MG63 (cell line): ENCODE results near the gene CHORDC1. TPM values are rescaled to one million over a fixed set of nuclear protein-coding genes. Genes with fewer than 3 reads are reported as not detected.
"Not testable (repeated sequence)": the region's sequence is repeated elsewhere in the genome, so short reads cannot be mapped to it uniquely, and the experiment has no call there.

ENCODE experiments used
- DNase-seq: peaks from one replicate; pipeline ENCODE4 v3.0.0-alpha.2; 2020
- H3K27me3 ChIP-seq: fragments of 250-450 bp; sonication (Bioruptor Pico); 2 replicates; pipeline ENCODE4 v1.5.1; 2020; ENCODE audit warnings: mild to moderate bottlenecking, moderate library complexity
- H3K36me3 ChIP-seq: fragments of 250-450 bp; sonication (Bioruptor Pico); 2 replicates; pipeline ENCODE4 v1.5.1; 2020; ENCODE audit warnings: mild to moderate bottlenecking, moderate library complexity
- H3K4me3 ChIP-seq: fragments of 250-450 bp; sonication (Bioruptor Pico); 2 replicates; pipeline ENCODE4 v1.5.1; 2020; ENCODE audit warnings: mild to moderate bottlenecking, moderate library complexity
- H3K9me3 ChIP-seq: fragments of 250-450 bp; sonication (Bioruptor Pico); 2 replicates; pipeline ENCODE4 v1.5.1; 2020; ENCODE audit warnings: mild to moderate bottlenecking, moderate library complexity
- total RNA-seq: library from RNA; depleted of rRNA; stranded (reverse); fragments of >200 nt; shearing (Covaris generic); gene quantifications from 2 replicates; pipeline ENCODE4 v1.2.3, GENCODE V29; 2014; ENCODE audit warnings: low replicate concordance

Gene CHORDC1
- total RNA-seq, 1 experiment from 2014 or later, result 73.8 TPM

DNA sequence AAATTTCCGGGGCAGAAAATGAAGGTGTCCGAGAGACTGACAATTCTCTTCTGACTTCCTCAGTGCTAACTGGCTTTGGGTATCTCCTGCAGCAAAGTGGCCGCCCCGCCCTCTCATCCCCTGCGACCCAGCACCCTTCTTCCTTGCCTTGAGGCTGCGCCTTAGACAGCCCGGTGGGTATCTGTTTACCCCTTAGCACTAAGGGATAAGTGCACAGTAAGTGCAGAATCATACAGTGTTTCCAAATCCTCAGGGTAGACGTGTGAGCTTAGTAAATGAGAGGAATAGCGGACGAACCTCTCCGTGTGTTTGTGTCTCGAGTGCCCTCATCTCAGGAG, 368 bp upstream of the CHORDC1 start:
- Histone ChIP-seq H3K36me3 (peaks cover 7% of the 10 kb centered on the region), H3K4me3 (peak overlapping the region; percentile 86), H3K27me3 (no peaks in the 10 kb centered on the region), H3K9me3 (no peaks in the 10 kb centered on the region)
- no peak for DNase-seq

DNA sequence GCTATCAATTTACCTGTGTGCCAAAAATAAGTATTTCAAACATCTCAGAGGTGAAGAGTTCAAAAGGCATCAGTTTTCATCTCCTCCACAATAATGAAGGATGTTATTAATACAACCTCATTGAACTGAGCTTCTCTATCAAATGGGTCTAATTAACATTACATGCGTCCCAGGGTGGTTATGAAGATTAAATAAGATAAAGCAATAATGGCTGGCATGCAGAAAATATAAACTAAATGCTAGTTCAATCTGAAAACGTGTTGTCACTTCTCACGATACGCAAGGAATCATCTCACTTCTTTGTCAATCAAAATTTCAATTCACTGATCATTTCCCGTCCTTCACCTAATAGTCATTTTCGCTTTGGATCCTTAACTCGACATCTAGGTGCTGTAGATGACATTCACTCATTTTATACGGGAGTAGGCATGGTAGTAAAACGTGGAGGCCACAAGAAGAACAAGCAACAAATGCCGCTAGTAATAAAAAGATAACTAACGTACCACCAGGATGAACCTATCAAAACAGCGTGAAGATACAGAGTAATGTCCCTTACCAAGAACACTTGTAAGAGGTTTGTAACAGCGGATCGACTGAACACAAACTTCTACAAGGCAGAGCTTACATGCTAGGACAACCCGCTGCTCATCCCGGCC, 918 bp downstream of the CHORDC1 start:
- Histone ChIP-seq H3K9me3 (no peaks in the 10 kb centered on the region), H3K36me3 (peaks cover 13% of the 10 kb centered on the region), H3K27me3 (no peaks in the 10 kb centered on the region), H3K4me3 (peak overlapping the region; percentile 86)
- no peak for DNase-seq

DNA sequence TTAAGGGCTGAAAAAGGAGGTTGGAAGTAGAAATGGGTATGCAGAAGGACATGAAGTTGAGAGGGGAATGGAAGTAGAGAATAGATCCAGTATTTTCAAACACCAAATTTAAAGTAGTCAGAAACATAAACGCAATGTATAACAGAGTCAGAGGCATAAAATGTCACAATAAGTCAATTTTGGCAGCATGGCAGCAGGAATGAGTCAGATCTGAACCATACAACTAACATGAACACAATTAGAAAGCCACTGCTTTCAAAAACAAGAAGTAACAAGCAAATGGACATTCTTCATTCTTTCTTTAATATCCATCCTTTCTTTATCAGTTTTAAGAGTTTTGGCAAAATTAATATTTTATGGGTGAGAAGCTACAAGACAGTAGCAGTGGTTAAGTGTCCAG, 2.5 kb downstream of the CHORDC1 start:
- Histone ChIP-seq H3K36me3 (peaks cover 26% of the 10 kb centered on the region), H3K27me3 (no peaks in the 10 kb centered on the region), H3K9me3 (no peaks in the 10 kb centered on the region), H3K4me3 (peak overlapping the region; percentile 86)
- peak; percentile 63 for DNase-seq

DNA sequence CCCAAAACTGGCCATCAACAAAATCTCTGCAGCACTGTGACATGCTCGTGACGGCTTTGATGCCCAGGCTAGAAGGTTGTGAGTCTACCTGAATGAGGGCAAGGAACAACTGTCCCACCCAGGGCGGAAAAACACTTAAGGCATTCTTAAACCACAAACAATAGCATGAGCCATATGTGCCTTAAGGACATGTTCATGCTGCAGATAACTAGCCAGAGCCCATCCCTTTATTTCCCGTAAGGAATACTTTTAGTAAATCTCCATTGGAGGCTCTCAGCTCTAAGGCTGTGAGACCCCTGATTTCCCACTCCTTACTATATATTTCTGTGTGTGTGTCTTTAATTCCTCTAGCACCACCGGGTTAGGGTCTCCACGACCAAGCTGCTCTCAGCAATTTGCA, 3.4 kb downstream of the CHORDC1 start:
- DNase-seq, result no peak
- H3K4me3 ChIP-seq, result no peak overlapping the region
- H3K9me3 ChIP-seq, result no peaks in the 10 kb centered on the region
- no peaks in the 10 kb centered on the region for H3K27me3 ChIP-seq
- peaks cover 33% of the 10 kb centered on the region for H3K36me3 ChIP-seq

DNA sequence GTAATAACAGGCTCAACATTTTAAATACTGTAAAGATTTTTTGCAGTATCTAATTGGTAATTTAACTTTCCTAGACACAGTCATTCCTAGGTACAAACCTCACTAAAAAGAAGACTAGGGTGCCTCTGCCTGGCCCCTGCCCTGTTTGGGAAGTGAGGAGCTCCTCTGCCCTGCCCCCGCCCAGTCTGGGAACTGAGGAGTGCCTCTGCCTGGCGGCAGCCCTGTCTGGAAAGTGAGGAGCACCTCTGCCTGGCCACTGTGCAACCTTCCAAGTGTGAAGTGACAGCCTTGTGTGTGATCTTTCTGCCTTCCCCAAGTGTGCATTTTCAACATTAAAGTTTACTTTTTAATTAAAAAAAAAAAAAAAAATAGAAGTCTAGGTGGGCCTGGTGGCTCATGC, 4.2 kb downstream of the CHORDC1 start:
- no peak overlapping the region for H3K4me3 ChIP-seq
- no peaks in the 10 kb centered on the region for H3K27me3 ChIP-seq
- no peaks in the 10 kb centered on the region for H3K9me3 ChIP-seq
- peaks cover 40% of the 10 kb centered on the region for H3K36me3 ChIP-seq
- no peak for DNase-seq

DNA sequence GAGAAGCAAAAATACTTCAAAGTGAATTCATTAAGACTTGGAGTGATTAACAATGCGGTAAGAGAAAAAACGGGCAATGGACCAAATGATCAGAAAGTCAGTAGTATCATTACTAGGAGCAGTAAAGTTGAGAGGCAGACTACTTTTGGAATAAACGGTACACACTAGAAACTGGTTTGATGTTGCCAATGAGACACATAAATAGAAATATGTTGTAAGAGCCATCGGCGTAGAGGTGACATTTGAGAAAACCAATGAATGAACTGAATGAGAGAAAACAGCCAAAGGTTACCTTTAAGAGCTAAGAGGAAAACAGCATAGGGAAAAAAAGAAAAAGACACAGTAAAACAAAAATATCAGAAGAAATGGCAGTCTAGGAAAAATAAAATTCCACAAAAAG, 6.2 kb downstream of the CHORDC1 start:
- Histone ChIP-seq H3K4me3 (no peak overlapping the region), H3K27me3 (no peaks in the 10 kb centered on the region), H3K36me3 (peaks cover 53% of the 10 kb centered on the region), H3K9me3 (no peaks in the 10 kb centered on the region)
- no peak for DNase-seq

DNA sequence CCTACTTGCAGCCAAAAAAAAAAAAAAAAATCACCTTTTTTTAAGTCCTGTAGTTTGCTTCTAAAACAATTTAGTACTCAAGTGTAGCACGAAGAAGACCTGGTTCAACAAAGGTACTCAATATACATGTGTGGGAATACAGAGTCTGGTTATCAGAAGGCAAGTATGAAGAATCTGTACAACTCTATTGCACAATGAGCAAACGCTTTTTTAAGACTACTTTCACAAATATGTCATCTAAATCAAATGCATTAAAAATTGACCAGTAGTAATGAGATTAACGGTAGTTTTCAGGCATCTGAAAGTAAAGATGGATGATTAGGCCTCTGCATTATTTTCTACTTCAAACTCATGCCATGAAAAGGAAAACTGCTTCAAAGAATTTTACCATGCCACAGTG, 9.5 kb downstream of the CHORDC1 start:
- Histone ChIP-seq H3K27me3 (no peaks in the 10 kb centered on the region), H3K4me3 (no peak overlapping the region), H3K36me3 (peaks cover 77% of the 10 kb centered on the region), H3K9me3 (no peaks in the 10 kb centered on the region)
- no peak for DNase-seq

DNA sequence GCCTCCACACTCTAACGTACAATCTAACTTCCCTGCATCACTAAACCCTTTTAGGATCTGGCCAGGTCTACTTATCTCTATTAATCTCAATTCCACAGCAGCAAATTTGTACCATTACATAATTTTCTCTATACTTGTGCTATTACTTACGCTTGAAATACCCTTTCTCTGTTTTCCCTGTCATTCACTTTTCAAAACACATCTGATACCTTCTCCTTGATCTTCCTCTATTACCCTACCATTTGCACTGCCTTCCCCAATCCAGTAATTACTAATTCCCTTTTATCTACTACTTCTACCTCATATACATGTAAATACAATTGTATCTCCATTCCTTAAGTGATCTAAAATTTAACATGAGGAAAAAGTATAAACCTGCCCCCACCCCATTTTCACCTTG, 14.0 kb downstream of the CHORDC1 start:
- H3K36me3 ChIP-seq, result peaks cover 81% of the 10 kb centered on the region

DNA sequence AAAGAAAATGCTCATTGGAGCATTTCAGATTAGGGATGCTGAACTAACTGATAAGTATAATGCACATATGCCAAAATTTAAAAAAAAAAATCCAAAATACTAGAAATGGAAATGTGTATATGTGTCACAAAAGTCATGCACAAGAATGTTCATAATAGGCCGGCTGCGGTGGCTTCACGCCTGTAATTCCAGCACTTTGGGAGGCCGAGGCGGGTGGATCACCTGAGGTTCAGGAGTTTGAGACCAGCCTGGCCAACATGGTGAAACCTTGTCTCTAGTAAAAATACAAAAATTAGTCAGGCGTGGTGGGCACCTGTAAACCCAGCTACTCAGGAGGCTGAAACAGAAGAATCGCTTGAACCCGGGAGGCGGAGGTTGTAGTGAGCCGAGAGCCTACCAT, 14.9 kb downstream of the CHORDC1 start:
- DNase-seq, H3K4me3 ChIP-seq, H3K27me3 ChIP-seq, H3K9me3 ChIP-seq: not testable (repeated sequence)
- H3K36me3 ChIP-seq, result peaks cover 81% of the 10 kb centered on the region

More for the DNA sequence above, 14.0 kb downstream of the CHORDC1 start:
- Histone ChIP-seq H3K27me3 (no peaks in the 10 kb centered on the region), H3K9me3 (no peaks in the 10 kb centered on the region), H3K4me3 (no peak overlapping the region)
- no peak for DNase-seq

DNA sequence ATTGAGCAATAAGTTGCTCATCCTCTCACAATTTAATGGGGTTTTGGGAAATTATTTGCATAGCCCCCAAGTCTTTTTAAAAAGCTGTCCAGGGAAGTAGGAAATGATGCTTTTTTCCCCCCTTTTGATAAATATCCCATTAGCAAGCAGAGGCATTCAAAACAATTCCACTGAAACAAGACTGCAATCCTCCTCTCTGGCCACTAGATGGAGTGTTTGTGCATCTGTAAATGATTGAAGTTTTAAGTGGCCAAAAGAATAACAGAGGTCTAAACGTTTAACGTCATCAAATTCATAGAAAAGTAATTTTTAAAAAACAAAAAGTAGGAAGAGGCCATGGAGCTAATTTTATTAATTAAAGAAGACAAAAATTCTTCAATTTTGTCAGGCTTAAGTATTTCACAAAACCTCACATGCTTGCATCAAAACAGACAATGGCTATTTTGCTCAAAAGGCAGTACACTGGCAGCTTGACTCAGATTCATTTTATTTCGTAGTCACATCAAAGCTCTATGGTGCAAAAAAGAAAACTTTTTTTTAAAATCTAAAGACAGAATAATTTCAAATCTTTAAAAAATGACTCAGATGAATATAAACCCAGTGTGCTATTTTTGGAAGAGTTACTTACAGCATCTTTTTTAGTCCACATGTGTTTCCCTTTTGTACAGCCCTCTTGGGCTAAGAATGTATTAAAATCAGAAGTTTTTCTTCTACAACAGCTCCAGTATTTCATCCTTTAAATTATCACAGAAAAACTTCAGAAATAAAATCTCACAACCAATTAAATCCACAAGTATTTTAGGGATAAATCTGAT, 17.8 kb downstream of the CHORDC1 start:
- no peak for DNase-seq
- no peak overlapping the region for H3K4me3 ChIP-seq
- H3K36me3 ChIP-seq, result peaks cover 70% of the 10 kb centered on the region
- no peaks in the 10 kb centered on the region for H3K27me3 ChIP-seq
- no peaks in the 10 kb centered on the region for H3K9me3 ChIP-seq

DNA sequence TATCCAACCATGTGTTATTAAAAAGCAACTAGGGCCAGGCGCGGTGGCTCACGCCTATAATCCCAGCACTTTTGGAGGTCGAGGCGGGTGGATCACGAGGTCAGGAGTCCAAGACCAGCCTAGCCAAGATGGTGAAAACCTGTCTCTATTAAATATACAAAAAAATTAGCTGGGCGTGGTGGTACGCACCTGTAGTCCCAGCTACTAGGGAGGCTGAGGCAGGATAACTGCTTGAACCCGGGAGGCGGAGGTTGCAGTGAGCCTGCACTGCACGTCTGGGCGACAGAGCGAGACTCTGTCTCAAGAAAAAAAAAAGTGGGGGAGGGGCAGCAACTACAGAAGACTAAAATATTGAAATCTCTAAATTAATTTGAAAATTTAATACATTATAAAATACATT, 18.4 kb downstream of the CHORDC1 start:
- H3K4me3 ChIP-seq, result no peak overlapping the region
- no peaks in the 10 kb centered on the region for H3K9me3 ChIP-seq
- H3K36me3 ChIP-seq, result peaks cover 64% of the 10 kb centered on the region
- no peaks in the 10 kb centered on the region for H3K27me3 ChIP-seq
- no peak for DNase-seq

DNA sequence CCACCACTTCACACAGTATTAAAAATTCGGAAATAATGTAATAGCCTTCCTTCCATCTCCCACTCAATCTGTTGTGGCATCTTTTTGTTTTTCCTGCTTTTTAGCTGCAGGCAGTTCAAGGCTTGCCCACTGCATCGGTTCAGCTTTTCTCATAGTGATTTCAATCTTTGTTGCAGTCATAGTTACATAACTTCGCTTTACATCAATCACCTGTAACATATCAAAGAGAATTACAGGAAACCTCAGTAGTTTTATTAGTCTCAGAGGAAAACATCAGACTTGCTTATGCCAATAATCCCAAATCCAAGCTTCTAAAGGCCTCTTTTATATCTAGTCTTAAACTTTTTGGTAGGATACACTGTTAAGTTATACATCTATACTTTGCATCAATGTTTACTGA, 20.5 kb downstream of the CHORDC1 start:
- no peak for DNase-seq
- H3K9me3 ChIP-seq, result no peaks in the 10 kb centered on the region
- H3K27me3 ChIP-seq, result no peaks in the 10 kb centered on the region
- H3K36me3 ChIP-seq, result peaks cover 57% of the 10 kb centered on the region
- H3K4me3 ChIP-seq, result no peak overlapping the region

DNA sequence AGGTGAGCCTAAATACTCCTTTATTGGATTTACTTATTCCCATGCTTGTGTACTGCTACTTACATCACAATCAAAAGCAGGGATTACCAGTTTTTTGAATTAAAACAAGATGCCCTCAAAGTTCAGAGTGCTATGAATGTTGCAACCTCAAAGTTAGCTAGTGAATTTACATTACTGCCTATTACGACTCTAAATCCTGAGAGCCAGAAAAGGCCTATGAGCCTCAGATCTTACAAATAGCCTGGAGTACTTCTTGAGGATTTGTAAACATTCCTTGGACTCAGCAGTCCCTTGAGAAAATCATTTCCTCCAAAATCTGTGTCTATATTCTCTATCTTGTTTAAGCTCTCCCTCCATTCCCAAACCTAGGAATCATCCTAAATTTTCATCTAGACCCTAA, 25.5 kb downstream of the CHORDC1 start:
- Histone ChIP-seq H3K9me3 (no peaks in the 10 kb centered on the region), H3K36me3 (peaks cover 20% of the 10 kb centered on the region), H3K4me3 (no peak overlapping the region), H3K27me3 (no peaks in the 10 kb centered on the region)
- no peak for DNase-seq

DNA sequence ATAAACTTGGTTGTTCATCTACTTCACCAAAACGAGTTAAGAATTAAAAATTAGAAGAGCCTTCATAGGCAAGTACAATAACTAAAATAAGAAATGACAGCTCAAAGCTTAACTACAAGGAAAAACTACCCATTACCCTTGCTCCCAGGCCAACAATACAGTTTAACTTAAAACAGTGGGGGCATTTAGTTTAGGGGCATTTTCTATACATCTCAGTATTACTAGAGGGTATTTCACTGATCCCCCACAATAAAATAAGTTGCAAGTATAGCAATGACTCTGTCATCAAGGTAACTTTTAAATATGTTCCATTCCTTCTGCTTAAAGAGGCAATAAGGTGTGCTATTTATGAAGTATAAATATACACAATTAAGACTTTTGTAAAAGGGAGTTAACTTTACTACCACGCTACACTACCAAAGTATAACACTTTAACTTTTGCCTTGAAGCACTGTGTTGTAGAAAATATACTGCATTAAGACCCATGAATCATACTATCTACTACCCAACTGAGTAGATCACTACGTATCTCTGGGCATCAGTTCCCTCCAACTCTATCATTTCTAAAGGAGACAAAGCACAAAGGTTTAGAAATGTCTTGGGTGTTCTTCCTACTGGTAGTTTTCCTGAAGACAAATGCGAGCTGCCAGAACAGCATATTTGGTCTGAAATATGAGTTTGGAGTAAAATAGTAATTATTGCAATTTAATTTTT, 29.8 kb downstream of the CHORDC1 start:
- Histone ChIP-seq H3K4me3 (no peak overlapping the region), H3K27me3 (no peaks in the 10 kb centered on the region), H3K9me3 (no peaks in the 10 kb centered on the region; the same call in 1 of the 2 replicates), H3K36me3 (peaks cover 16% of the 10 kb centered on the region)
- no peak for DNase-seq

DNA sequence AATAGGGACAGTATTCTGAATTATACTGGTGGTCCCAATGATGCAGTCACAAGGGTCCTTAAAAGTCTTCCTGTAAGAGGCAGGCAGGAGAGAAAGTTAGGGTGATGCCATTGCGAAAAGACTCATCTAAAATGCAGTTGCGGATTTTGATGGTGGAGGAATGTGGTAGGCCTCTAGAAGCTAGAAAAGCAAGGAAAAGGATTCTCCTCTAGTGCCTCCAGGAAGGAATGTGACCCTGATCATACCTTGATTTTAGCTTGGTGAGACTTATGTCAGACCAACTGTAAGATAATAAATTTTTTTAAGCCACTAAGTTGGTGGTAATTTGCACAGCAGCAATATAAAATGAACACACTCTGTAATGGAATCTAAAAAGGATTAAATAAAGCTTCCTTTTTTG, 33.8 kb downstream of the CHORDC1 start:
- H3K36me3 ChIP-seq, result peaks cover 8% of the 10 kb centered on the region
- no peaks in the 10 kb centered on the region for H3K27me3 ChIP-seq
- DNase-seq, result no peak
- H3K9me3 ChIP-seq, result peaks cover 2% of the 10 kb centered on the region; the same call in 1 of the 2 replicates
- H3K4me3 ChIP-seq, result no peak overlapping the region

DNA sequence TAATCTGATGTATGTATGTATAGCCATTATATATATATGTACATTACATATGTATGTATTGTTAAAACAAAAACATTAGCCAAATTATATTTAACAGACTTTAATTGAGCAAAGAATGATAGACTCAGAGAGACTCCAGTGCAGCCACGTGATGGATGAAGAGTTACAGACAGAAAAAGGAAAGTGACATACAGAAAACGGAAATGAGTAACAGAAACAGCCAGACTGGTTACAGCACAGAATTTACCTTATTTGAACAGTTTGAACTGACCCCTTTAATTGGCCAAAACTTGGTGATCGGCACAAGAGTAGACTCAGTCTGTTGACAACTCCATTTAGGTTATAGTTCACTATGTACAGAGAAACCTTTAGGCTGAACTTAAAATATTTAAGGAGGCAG, 35.0 kb downstream of the CHORDC1 start:
- Histone ChIP-seq H3K27me3 (no peaks in the 10 kb centered on the region), H3K36me3 (peaks cover 7% of the 10 kb centered on the region), H3K9me3 (peaks cover 2% of the 10 kb centered on the region; the same call in 1 of the 2 replicates), H3K4me3 (no peak overlapping the region)
- no peak for DNase-seq

DNA sequence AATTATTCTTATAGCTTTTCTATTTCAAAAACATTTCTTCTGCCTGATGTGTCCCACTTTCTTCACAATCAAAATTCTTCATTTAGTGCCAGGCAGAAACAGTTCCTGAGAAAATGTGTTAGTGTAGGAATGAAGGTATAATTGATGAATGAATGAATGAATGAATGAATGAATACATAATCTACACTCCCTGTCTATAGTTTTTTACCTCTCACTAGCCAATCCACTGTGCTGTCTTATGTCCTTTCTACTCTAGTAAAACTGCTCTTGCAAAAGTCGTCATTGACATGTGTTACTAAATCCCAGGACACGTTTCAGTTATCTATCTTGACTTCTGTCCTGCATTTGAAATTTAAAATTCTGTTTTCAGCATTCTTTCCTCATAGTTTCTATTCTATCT, 42.9 kb downstream of the CHORDC1 start:
- no peaks in the 10 kb centered on the region for H3K27me3 ChIP-seq
- no peaks in the 10 kb centered on the region for H3K36me3 ChIP-seq
- no peak overlapping the region for H3K4me3 ChIP-seq
- DNase-seq, result no peak
- H3K9me3 ChIP-seq, result no peaks in the 10 kb centered on the region
